Parathyroid adenoma (tissue), 2 donors: ENCODE results near the gene ZNF23.

Experiments
- H2AFZ ChIP-seq: fragments of 300-600 bp; sonication (generic); one replicate; pipeline ENCODE4 v1.7.0; 2017; ENCODE audit warnings: antibody characterized with exemption, mild to moderate bottlenecking
- H3K27ac ChIP-seq: fragments of 300-600 bp; sonication (generic); one replicate; pipeline ENCODE4 v1.7.0; 2017
- H3K27me3 ChIP-seq: fragments of 300-600 bp; sonication (generic); one replicate; pipeline ENCODE4 v1.7.0; 2017; ENCODE audit warnings: low read length; ENCODE audit not compliant: control insufficient read depth, insufficient read depth
- H3K36me3 ChIP-seq: fragments of 300-600 bp; sonication (generic); one replicate; pipeline ENCODE4 v1.7.0; 2017; ENCODE audit warnings: low read length; ENCODE audit not compliant: control insufficient read depth, insufficient read depth
- H3K4me1 ChIP-seq: fragments of 300-600 bp; sonication (generic); one replicate; pipeline ENCODE4 v1.7.0; 2017; ENCODE audit warnings: control low read depth
- H3K4me2 ChIP-seq: fragments of 300-600 bp; sonication (generic); one replicate; pipeline ENCODE4 v1.7.0; 2017; ENCODE audit warnings: low read length
- H3K4me3 ChIP-seq: fragments of 300-600 bp; sonication (generic); one replicate; pipeline ENCODE4 v1.7.0; 2017; ENCODE audit warnings: low read depth, low read length
- H3K79me2 ChIP-seq: fragments of 300-600 bp; sonication (generic); one replicate; pipeline ENCODE4 v1.7.0; 2017; ENCODE audit warnings: control low read depth
- H3K9ac ChIP-seq: fragments of 300-600 bp; sonication (generic); one replicate; pipeline ENCODE4 v1.7.0; 2017; ENCODE audit warnings: mild to moderate bottlenecking
- H3K9me3 ChIP-seq: fragments of 300-600 bp; sonication (generic); one replicate; pipeline ENCODE4 v1.7.0; 2017; ENCODE audit warnings: low read length; ENCODE audit not compliant: control insufficient read depth
- CTCF ChIP-seq: fragments of 300-600 bp; sonication (generic); IDR thresholded peaks from one replicate; pipeline ENCODE4 v1.7.0; 2017; ENCODE audit warnings: antibody characterized with exemption, mild to moderate bottlenecking
- donor health status: primary hyperparathyroidism.

Gene ZNF23

GRCh38 chr16:71428883-71429282, 33.2 kb downstream of the ZNF23 start:
- TF ChIP-seq CTCF, result no peak
- Histone ChIP-seq H3K36me3 (no peaks in the 10 kb centered on the region), H3K4me1 (peaks cover 24% of the 10 kb centered on the region), H3K27me3 (no peaks in the 10 kb centered on the region), H2AFZ (peak overlapping the region; percentile 30), H3K4me3 (no peak overlapping the region), H3K4me2 (no peak overlapping the region), H3K27ac (no peak overlapping the region), H3K9me3 (no peaks in the 10 kb centered on the region), H3K9ac (no peak overlapping the region), H3K79me2 (no peaks in the 10 kb centered on the region)

DNA sequence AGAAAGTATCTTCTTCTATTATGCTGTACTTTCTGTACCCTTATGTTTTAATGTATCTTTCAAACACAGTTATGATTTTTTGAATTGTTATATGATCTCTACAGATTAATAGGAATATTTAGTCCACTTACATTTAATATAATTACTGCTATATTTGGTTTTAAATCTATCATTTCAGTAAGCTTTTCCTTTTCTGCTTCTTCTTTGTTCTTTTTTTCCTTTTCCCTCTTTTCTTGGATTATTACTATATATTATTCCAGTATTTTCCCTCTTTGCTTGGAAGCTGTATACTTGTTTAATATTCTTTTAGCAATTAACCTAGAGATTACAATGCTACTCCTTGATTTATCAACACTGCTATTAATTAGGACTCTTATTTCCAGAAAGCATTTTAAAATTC, 33.7 kb downstream of the ZNF23 start:
- H3K4me2 ChIP-seq, result no peak overlapping the region
- no peaks in the 10 kb centered on the region for H3K36me3 ChIP-seq
- H3K79me2 ChIP-seq, result no peaks in the 10 kb centered on the region
- H3K9ac ChIP-seq, result no peak overlapping the region
- no peaks in the 10 kb centered on the region for H3K27me3 ChIP-seq
- no peak overlapping the region for H3K4me3 ChIP-seq
- H3K4me1 ChIP-seq, result peaks cover 24% of the 10 kb centered on the region
- H3K9me3 ChIP-seq, result no peaks in the 10 kb centered on the region
- TF ChIP-seq CTCF, result no peak
- no peak overlapping the region for H2AFZ ChIP-seq
- no peak overlapping the region for H3K27ac ChIP-seq

DNA sequence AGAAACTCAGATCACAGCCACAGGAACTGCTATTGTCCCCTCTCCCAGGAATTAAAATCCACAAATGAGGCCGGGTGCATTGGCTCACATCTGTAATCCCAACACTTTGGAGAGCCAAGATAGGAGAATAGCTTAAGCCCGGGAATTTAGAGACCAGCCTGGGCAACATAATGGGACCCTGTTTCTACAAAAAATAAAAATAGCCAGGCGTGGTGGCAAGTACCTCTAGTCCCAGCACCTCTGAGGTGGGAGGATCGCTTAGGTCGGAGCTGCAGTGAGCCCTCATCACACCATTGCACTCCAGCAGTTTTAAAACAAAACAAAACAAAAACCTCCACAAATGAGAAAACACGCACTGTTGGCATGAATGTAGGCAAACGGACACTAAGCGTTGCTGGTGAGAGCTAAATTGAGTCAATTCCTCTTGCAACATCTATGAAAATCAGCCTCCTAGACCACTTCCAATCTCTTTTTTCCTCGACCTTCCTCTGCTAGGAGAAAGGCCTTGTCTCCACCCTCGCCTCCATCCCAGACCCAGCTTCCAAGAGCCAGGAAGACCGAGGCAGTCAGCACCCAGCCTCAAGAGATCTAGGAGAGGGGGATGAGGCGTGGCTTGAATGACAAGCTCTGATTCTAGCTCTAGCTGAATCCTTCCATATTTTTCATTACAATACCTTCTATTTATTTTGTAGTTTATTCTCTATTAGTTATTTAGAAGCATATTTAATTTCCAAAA, 35.0 kb downstream of the ZNF23 start:
- H3K27ac ChIP-seq, result no peak overlapping the region
- no peaks in the 10 kb centered on the region for H3K79me2 ChIP-seq
- H2AFZ ChIP-seq, result no peak overlapping the region
- no peak overlapping the region for H3K4me2 ChIP-seq
- H3K36me3 ChIP-seq, result no peaks in the 10 kb centered on the region
- no peak overlapping the region for H3K4me3 ChIP-seq
- H3K4me1 ChIP-seq, result peaks cover 23% of the 10 kb centered on the region
- H3K9me3 ChIP-seq, result no peaks in the 10 kb centered on the region
- no peak for TF ChIP-seq CTCF
- H3K9ac ChIP-seq, result no peak overlapping the region
- H3K27me3 ChIP-seq, result no peaks in the 10 kb centered on the region

DNA sequence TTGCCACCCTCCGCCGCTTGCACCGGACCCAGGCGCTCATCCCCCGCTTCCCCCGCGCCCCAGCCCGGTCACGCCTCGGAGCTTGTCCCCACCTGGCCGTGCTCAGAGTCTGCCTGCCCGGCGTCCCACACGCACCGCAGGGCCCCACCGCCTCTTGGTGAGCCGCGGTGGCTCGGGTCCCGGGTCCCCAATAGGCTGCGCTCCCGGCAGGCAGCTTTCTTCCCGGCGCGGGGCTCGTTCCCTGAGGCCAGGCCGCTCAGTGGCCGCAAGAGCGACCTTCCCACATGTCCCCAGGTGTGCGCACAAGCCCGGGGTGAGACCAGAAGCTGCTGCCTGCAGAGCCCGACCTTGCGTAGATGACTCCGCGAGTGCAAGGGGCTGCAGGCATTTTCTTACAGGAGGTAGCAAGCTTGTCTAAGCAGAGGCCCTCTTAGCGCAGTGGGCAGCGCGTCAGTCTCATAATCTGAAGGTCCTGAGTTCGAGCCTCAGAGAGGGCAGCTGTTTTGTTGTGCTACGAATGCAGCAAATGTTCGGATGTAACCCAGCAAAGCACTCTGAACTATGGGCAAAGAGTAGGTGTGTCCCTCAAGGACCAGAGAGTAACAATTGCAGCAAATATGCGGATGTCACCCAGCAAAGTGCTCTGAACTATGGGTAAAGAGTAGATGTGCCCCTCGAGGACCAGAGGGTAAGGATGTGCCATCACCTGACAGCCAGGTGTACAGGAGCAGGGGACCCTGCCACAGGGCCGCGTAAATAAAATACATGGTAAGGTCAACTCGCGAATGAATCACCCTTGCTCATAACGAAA, 35.8 kb downstream of the ZNF23 start:
- no peak overlapping the region for H3K9ac ChIP-seq
- no peak overlapping the region for H3K4me3 ChIP-seq
- no peak overlapping the region for H3K27ac ChIP-seq
- TF ChIP-seq CTCF, result no peak
- no peaks in the 10 kb centered on the region for H3K79me2 ChIP-seq
- peak overlapping the region; percentile 70 for H2AFZ ChIP-seq
- no peaks in the 10 kb centered on the region for H3K36me3 ChIP-seq
- H3K4me1 ChIP-seq, result peaks cover 16% of the 10 kb centered on the region
- H3K9me3 ChIP-seq, result no peaks in the 10 kb centered on the region
- peak overlapping the region; percentile 5 for H3K4me2 ChIP-seq
- H3K27me3 ChIP-seq, result no peaks in the 10 kb centered on the region
